IPS-20b (cell line): ENCODE results near the gene BABAM1.

Experiments
- H3K27ac ChIP-seq: one replicate; pipeline ENCODE4 v1.5.1; 2013; ENCODE audit warnings: low read length
- H3K27me3 ChIP-seq: 2 replicates; pipeline ENCODE4 v1.6.1; 2013; ENCODE audit warnings: mild to moderate bottlenecking, low read length, inconsistent platforms; ENCODE audit not compliant: insufficient read depth
- H3K36me3 ChIP-seq: 2 replicates; pipeline ENCODE4 v1.6.1; 2013; ENCODE audit warnings: low read depth, mild to moderate bottlenecking, inconsistent platforms, low read length, moderate library complexity; ENCODE audit not compliant: insufficient read depth
- H3K4me1 ChIP-seq: 2 replicates; pipeline ENCODE4 v1.6.1; 2013; ENCODE audit warnings: mild to moderate bottlenecking, control low read depth, inconsistent platforms, low read length, moderate library complexity; ENCODE audit not compliant: insufficient read depth
- H3K4me3 ChIP-seq: 2 replicates; pipeline ENCODE4 v1.5.1; 2013; ENCODE audit warnings: mild to moderate bottlenecking, low read length, inconsistent platforms
- H3K9ac ChIP-seq: 2 replicates; pipeline ENCODE4 v1.6.1; 2013; ENCODE audit warnings: low read depth, mild to moderate bottlenecking, inconsistent platforms, low read length, moderate library complexity
- H3K9me3 ChIP-seq: 2 replicates; pipeline ENCODE4 v1.6.1; 2013; ENCODE audit warnings: mild to moderate bottlenecking, low read depth, low read length, inconsistent platforms; ENCODE audit not compliant: insufficient read depth

The BABAM1 gene

DNA sequence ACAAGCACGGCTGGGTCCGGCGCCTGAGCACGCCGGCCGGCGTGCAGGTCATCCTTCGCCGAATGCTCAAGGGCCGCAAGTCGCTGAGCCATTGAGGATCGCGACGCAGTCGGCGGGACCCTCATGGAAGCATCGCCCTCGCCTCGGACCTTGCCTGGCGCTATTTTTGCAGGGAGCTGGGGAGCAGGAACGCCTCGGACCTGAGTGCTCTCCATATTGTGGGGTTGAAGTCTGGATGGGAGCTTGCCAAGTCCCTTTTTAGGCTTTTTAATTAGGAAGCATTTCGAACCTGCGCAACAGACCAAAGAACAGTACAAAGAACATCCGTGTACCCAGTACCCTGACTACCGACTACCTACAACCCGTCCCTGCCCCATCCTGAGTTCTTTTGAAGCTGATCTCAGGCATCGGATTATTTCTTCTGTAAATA is 39.1 kb downstream of the BABAM1 start:
- Histone ChIP-seq H3K9me3 (no peaks in the 10 kb centered on the region), H3K4me3 (peak overlapping the region; percentile 98), H3K27ac (peak overlapping the region; percentile 79), H3K27me3 (no peaks in the 10 kb centered on the region), H3K9ac (peak overlapping the region; percentile 97), H3K36me3 (no peaks in the 10 kb centered on the region), H3K4me1 (peaks cover 15% of the 10 kb centered on the region; the same call in 1 of the 2 replicates)

DNA sequence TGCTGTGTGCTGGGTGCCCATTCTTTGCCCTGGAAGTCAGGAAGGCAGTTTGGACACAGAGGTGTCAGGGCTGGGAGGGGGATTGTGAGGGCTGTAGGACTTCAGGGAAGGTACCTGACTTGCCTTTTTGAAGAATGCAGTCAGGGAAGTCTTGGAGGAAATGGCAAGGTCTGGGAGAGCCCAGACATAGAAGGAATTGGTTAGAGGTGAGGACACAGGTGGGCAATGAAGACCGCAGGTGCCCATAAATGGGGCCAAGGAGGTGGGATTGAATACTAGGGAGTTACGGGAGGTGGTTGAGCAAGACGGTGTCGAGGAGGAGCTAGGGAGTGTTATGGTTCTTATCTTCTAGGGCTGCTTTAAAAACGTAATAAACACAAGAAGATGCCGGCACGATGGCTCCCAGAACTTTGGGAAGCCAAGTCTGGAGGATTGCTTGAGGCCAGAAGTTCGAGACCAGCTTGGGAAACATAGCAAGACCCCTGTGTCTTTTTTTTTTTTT is 40.7 kb downstream of the BABAM1 start:
- Histone ChIP-seq H3K9me3 (no peaks in the 10 kb centered on the region), H3K4me1 (peaks cover 15% of the 10 kb centered on the region; the same call in 1 of the 2 replicates), H3K27ac (no peak overlapping the region), H3K4me3 (no peak overlapping the region), H3K36me3 (peaks cover 7% of the 10 kb centered on the region; the same call in 1 of the 2 replicates), H3K9ac (no peak overlapping the region), H3K27me3 (no peaks in the 10 kb centered on the region)

DNA sequence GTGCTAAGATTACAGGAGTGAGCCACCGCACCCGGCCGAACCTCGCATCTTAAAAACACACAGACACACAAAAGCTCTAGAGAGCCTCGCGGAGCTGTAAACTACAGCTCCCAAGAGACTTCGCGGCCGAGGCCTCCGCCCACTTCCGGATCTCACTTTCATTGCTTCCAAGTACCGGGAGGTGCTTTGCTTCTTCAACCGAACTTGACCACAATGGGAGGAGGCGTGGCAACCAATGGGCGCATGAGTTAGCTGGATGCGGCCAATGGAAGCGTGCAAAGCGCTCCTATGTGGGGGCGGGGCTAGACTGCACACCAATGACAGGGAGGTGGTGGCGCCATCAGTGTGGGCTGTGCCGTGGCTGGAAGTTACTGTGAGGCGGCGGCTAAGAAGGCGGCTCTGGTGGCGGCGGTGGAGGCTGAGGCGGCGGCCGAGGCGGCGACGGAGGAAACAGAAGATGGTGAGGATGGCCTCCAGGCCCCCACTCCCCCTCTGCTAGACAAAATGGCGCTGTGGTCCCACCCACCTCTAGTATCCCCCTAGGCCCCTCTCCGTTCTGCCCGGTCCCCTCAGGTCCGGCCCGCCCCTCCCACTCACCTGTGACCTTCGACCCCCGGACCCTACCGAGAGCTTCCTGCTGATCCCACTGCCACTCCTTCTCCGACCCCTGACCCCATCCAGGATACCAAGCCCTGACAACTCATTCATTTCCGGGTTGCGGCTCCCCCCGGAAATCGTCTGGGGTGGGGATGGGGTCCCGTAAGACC is 42.1 kb downstream of the BABAM1 start, which contains the start of gene DDA1:
Gene DDA1 (plus strand): TSS at position 366 of the 767 bp plus-strand sequence. CDS start 92 bp downstream, at position 458.
- Histone ChIP-seq H3K36me3 (peaks cover 16% of the 10 kb centered on the region), H3K27me3 (no peaks in the 10 kb centered on the region), H3K27ac (no peak within 1 kb of the TSS), H3K9me3 (no peaks in the 10 kb centered on the region), H3K9ac (peak within 1 kb of the TSS; percentile 75; the same call in 1 of the 2 replicates), H3K4me3 (peak within 1 kb of the TSS; percentile 77), H3K4me1 (peaks cover 7% of the 10 kb centered on the region; the same call in 1 of the 2 replicates)

DNA sequence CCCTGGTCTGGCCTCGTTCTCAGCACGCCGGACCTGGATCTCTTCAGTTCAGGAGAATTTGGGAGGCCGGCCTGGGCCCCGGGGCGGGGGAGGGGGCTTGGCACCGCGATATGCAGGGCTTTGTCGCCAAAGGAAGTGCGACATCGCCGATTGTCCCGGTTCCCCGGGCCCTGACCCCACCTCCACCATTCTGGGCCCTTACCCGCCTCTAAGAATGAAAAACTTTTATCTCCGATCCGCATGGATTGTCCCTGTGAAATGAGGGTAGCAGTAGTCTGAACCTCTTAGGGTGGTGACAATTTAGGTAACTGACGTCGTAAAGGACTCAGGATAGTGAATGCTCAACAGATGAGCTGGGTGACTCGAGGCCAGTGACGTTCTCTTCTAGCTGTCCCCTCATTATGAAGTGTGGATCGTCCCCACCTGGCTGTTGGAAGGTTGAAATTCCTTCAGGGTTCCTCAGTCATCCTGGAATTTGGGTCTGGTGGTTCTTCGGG is 42.8 kb downstream of the BABAM1 start:
- Histone ChIP-seq H3K27ac (no peak overlapping the region), H3K27me3 (no peaks in the 10 kb centered on the region), H3K9me3 (no peaks in the 10 kb centered on the region), H3K36me3 (peaks cover 23% of the 10 kb centered on the region), H3K9ac (peak overlapping the region; percentile 75; the same call in 1 of the 2 replicates), H3K4me3 (peak overlapping the region; percentile 77), H3K4me1 (peaks cover 7% of the 10 kb centered on the region; the same call in 1 of the 2 replicates)

DNA sequence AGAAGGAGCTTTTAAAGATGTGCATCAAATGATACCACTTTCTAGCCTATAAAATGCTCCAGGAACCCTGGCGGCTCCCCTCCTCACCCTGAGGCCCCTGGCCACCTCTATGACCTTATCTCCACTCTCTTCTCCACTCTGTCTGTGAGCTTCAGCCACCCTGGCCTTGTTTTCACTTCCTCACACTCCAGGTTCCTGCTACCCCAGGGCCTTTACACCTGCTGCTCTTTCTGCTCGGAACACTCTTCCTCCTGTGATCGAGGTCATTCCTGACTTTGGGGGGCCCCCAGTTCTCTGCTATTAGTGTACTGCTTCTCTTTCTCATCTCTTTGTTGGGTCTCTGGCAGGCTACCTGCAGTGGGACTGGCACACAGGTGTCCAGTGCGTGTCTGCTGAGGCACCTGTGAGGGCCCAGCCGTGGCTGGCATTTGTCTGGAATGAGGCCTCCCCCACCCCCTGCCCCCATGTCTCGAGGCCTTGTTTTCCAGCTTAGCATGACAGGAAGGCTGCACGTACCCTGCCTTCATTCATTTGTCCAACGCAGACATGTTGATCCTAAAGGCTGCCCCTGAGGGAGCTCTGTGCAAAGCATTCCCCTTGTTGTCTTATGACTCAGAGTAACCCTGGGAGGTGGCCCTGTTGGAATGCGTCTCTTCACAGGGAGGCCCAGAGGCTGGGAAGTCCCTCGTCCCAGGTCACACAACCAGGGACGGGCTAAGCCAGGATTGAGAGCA is 44.4 kb downstream of the BABAM1 start:
- peaks cover 34% of the 10 kb centered on the region for H3K36me3 ChIP-seq
- H3K9ac ChIP-seq = no peak overlapping the region
- H3K27ac ChIP-seq = no peak overlapping the region
- H3K9me3 ChIP-seq = no peaks in the 10 kb centered on the region
- H3K4me1 ChIP-seq = peaks cover 4% of the 10 kb centered on the region; the same call in 1 of the 2 replicates
- no peak overlapping the region for H3K4me3 ChIP-seq
- H3K27me3 ChIP-seq = no peaks in the 10 kb centered on the region

DNA sequence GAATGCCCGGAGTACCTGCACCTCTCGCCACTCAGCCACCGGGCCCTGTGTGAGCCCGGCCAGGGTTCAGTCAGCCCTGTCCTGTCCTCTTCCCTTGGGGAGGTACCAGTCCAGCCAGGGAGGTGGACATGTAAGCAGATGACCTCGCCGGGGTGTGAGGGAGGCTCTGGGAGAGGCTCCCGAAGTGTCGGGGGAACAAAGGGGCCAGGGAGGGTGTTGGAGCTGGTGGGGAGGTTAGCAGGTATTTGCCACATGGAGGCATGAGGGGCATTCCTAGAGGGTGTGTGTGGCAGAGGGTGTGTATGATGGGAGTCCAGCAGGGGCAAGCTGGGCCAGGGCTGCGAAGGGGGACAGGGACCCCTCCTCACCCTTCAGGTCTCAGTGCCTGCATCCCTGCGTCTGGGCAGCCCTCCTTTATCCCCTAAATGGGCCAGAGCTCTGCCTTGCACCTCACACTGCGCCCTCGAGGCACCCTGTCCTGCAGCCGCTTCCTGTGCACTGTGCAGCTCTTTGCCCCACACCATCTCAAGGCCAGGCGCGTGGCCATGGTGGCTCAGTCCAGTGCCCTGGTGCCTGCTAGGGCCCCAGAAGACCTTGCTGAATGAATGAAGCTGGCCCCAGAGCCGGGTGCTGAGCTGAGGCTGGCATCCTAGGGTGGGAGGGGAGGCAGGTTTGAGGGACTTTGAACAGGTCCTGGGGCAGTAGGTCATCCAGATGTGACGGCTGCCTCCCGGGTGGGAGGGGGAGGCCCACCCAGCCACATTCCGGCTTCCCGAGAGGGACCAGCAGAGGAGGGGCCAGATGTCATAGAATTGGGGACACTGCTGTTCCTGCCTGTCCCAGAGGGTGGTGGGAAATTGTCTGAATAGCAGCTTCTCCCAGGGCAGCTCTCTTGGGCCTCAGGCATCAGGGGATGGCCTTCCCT is 45.2 kb downstream of the BABAM1 start:
- Histone ChIP-seq H3K36me3 (peaks cover 34% of the 10 kb centered on the region), H3K9ac (no peak overlapping the region), H3K27ac (no peak overlapping the region), H3K9me3 (no peaks in the 10 kb centered on the region), H3K4me1 (0 out of 2 replicates have a peak, but pooled peaks cover 2% of the 10 kb centered on the region), H3K4me3 (no peak overlapping the region), H3K27me3 (no peaks in the 10 kb centered on the region)

DNA sequence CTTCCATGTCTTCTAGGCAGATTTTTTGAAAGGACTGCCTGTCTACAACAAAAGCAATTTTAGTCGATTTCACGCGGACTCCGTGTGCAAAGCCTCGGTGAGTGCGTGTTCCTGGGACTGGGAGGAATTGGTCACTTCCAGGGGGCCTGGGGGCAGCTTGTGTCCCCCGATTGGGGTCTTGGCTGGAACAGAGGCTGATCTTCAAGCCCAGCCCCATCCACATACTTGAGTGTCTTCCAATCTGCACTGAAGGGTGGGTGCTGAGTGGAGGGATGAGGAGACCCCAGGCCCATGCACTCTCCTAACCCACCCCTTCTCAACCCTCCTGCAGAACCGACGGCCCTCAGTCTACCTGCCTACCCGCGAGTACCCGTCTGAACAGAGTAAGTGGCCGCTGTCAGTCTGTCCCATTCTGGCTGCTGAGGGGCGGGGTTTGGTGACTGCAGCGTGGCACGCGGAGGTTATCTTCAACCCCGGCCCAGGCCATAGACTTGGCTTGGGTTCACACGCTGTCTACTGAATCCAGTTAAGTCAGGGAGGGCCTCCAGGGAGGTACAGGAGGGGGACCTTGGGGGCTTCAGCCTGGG is 46.9 kb downstream of the BABAM1 start:
- H3K27ac ChIP-seq = no peak overlapping the region

DNA sequence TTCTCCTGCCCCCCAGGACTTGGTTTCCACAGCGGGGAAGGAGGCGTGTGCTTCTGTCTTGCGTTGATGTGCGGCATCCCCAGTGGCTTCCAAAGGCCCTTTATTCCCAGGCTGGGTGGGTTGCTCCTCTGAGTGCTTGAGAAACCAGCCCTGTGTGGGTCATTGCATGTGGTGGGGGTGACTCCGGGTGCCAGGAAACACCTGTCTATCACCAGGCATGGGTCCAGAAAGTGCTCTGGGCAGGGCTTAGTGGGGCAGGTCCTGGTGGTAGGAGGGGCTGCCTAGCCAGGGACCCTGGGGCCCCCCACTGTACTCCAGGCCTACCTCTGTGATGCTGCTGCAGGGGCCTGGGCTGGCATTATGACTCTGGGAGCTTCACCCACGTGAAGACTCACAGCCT is 51.7 kb downstream of the BABAM1 start:
- H3K27ac ChIP-seq = no peak overlapping the region
- H3K9ac ChIP-seq = no peak overlapping the region
- peaks cover 49% of the 10 kb centered on the region for H3K36me3 ChIP-seq
- H3K9me3 ChIP-seq = no peaks in the 10 kb centered on the region
- no peak overlapping the region for H3K4me3 ChIP-seq
- no peaks in the 10 kb centered on the region for H3K4me1 ChIP-seq
- H3K27me3 ChIP-seq = no peaks in the 10 kb centered on the region

More for the DNA sequence above, 46.9 kb downstream of the BABAM1 start:
- 0 out of 2 replicates have a peak, but pooled peaks cover 2% of the 10 kb centered on the region for H3K4me1 ChIP-seq
- peaks cover 36% of the 10 kb centered on the region for H3K36me3 ChIP-seq
- H3K27me3 ChIP-seq = no peaks in the 10 kb centered on the region
- no peak overlapping the region for H3K9ac ChIP-seq
- H3K9me3 ChIP-seq = no peaks in the 10 kb centered on the region
- no peak overlapping the region for H3K4me3 ChIP-seq

DNA sequence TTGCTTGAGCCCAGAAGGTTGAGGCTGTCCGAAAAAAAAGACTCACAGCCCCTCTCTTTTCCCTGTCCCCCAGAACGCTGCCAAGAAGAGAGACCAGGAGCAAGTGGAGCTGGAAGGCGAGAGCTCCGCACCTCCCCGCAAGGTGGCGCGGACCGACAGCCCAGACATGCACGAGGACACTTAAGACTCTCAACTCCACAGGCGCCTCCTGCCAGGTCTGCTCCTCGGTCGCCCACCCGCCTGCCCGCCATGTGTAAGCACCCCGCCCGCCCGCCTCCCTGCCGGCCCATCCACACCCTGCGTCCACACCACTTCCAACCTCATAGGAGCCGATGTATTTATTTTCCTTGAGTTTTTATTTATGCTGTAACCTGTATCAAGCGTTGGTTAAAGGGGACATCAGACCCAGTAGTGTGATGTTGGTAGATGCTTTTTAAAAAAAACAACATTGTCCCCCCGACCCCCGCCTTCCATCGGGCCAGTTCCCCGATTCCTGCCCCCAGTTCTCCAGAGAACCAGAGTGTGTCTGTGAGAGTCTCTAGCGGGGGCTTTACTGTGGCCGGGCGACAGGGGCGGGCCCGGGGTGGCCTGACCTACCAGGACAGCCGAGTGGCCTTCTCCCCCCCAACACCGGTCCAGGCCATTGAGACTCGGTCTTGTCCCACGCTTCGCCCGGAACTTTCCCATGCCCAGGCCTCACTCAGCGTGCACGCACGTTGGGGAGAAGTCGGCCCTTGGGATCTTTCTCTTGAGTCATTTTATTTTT is 52.4 kb downstream of the BABAM1 start:
- no peak overlapping the region for H3K27ac ChIP-seq
- no peak overlapping the region for H3K9ac ChIP-seq
- H3K9me3 ChIP-seq = no peaks in the 10 kb centered on the region
- no peak overlapping the region for H3K4me3 ChIP-seq
- no peaks in the 10 kb centered on the region for H3K27me3 ChIP-seq
- no peaks in the 10 kb centered on the region for H3K4me1 ChIP-seq
- peaks cover 42% of the 10 kb centered on the region for H3K36me3 ChIP-seq

DNA sequence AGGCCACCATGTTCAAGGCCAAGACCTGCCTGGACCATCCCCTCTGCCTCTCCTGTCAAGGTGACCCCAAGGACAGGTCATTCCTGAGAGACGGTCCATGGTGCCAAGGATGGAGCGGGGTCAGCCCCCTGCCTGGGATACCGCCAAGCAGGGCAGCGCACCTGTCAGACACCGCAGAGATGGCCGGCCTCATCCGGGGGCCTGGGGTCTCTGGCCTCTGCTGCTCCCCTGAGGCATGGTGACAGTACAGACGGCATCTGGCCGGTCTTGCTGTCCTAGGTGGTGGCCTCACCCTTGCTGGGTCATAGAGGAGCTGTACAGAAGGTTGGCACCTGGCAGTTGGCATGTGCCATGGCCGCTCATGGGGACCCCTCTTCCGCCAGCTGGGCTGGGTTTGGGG is 53.2 kb downstream of the BABAM1 start:
- no peak overlapping the region for H3K27ac ChIP-seq
- no peak overlapping the region for H3K9ac ChIP-seq
- H3K4me1 ChIP-seq = no peaks in the 10 kb centered on the region
- peaks cover 41% of the 10 kb centered on the region for H3K36me3 ChIP-seq
- no peaks in the 10 kb centered on the region for H3K9me3 ChIP-seq
- no peak overlapping the region for H3K4me3 ChIP-seq
- no peaks in the 10 kb centered on the region for H3K27me3 ChIP-seq
